Fibroblast of gingiva (primary cell): ENCODE data around the gene CEBPG.

Experiments
- DNase-seq: peaks from one replicate; pipeline ENCODE4 v3.0.0-alpha.2; 2011; ENCODE audit warnings: low read depth

The CEBPG gene

DNA sequence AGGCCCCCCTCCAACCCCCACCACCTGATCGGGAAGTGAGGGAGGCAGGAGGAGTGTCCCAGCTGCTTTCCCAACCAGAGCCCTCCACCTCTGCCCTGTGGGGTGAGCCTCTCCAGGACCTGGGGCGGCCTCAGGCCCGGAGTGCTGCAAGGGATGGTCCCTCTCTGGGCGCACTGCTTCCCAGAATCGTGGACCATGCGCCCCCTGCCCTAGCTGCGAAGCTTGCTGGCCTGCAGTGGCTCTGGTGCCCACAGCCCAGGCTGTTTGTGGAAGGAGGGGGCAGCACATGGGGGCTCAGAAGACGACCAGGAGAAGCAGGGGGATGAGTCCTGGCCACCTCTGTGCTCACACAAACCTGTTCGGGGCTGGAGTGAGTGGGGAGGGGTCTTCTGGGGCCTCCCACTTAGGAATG is 33.6 kb downstream of the CEBPG start:
- no peak for DNase-seq

DNA sequence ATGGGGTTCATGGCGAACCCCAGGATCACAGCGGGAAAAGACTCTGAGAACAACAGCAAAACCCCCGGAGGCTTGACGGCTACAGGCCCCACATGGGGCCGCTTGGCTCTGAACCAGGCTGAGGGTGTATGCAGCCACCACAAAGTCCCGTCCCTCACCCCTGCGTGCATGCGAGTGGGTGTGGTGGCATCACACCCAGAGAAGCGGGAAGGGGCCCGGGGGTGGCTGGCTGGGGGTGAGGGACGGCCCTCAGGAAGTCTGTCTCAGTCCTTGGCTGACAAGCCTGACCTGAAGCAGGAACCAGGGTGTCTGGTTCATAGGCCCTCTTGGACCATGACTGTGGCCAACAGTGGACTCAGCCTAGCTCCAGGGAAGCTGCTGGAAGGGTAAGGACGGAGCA is 34.2 kb downstream of the CEBPG start:
- no peak for DNase-seq

DNA sequence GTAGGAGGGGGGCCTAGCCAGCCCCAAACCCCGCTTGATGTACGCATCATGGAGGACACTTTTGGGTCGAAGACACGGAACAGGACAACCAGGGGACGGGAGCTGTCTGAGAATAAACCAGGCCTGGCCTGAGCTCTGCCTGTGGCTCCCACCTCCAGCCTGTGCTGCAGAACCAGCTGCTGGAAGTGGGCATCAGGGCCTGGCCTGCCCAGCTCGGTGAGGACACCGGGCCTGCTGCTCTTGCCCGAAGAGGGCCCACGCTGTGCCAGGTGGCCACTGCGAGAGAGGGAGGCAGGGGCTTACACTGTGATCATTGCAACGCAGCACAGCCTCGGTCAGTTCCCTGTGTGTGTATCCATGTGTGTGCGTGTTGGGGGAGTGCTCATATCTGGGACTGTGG is 34.6 kb downstream of the CEBPG start:
- no peak for DNase-seq

DNA sequence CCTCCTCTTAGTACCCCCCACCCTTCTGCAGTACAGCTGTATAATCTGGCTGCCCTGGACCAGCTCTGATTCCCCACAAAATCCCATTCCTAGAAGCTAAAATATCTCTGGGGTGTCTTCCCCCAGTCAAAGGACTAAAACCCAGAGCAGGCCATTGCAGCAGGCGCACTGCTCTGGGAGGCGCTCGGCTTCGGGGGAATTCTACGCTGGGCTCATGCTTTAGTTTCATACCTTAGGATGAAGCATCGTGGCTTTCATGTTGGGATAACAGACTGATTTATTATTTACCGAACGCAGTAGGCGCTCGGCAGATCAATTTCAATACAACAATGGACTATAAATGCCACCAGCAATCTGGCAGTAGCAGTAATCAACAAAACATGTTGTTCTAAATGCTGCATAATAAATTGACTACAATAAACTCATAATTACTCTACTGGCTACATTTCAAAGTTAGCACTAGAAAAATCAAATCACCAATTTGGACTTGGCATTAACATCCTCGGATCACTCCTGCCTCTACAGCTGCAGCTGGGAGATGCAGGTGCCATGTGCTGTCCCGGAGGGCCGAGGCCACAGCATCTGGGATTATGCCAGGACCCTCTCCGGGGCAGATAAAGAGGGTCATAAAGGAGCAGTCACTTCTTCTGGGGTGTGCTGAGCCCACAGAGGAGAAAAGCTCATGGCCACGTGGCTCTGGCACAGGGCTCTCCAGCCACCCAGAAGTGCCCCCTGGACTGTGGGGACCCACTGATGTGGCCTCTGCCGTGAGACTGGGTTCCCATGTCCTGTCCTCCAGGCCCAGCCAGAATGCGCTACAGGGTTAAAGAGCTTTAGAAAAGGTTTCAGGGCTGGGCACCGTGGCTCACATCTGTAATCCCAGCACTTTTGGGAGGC is 35.3 kb downstream of the CEBPG start:
- no peak for DNase-seq

DNA sequence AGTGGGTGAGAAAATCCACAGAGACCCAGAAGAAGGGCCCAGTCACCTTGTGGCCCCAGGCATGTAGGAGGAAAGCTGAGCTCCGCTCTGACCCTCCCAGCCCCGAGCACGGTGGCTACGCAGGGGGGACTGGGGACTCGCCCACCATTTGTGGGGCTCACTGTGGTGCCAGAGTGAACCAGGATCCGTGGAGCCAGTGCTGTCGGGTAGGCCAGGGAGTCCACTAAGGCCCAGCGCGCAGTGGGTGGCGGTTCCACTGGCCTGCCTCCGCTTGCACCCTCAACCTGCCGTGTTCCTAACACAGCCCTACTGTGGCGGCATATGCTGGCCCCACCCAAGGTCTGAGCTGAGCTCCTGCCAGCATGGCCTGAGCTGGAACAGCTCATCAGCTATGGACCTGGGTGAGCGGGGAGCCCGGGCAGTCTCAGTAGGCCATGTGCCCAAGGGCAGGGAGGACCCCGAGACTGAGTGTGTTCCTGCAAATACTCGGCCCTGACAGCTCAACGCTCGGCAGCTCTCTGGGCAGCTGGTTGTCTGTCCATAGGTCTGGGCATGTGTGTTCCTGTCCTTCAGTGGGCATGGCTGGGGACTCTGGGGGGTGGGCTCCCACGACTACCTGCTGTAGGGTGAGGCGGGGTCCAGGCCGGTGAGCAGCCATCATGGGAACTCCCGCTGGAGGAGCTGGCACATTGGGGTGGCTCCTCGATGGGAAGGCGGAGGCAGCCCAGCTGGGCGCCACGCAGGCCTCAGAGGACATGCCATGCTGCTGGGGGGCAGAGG is 36.6 kb downstream of the CEBPG start:
- no peak for DNase-seq

DNA sequence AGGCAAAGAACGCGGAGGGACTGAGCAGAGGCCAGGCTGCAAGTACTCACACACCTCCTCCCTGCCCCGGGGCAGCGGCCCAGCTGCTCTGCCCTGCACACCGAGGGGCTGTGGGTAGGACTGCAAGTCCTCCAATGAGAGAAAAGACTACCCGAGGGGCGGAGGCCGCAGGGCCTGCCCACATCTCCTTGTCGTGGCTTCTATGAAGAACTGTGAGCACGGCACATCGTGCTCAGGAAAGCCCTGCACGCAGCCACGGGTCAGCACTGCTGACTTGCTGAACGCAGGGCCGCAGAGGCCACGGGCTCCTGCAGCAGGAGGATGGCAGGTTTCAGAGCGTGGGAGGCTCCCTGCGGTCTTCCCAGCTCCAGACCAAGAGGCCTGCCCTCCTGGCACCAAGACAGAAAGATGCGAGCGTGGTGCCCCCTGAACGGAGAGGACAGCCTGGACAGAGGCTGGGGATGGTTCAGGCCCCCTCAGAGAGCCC is 37.4 kb downstream of the CEBPG start:
- no peak for DNase-seq

DNA sequence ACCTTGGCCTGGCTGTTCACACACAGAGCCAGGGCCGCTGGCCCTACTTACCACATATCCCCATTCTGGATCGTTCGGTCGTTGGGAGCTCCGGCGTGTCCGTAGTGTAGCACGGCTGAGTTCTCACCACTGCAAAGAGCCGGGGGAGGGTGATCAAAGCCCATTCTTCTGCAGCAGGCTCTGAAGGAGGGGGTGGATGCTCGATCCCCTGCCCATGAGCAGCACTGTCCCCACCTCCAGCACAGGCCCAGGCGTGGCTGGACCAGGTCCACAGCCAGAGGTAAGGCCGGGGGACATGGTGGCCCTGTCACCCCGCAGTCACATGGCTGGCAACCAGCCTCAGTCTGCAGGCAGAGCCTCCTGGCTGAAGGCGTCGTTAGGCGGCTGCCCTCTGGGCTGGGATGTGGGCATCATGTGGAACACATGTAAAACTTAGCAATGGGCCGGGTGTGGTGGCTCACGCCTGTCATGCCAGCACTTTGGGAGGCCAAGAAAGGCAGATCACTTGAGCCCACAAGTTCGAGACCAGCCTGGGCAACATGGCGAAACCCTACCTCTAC is 38.2 kb downstream of the CEBPG start:
- no peak for DNase-seq

DNA sequence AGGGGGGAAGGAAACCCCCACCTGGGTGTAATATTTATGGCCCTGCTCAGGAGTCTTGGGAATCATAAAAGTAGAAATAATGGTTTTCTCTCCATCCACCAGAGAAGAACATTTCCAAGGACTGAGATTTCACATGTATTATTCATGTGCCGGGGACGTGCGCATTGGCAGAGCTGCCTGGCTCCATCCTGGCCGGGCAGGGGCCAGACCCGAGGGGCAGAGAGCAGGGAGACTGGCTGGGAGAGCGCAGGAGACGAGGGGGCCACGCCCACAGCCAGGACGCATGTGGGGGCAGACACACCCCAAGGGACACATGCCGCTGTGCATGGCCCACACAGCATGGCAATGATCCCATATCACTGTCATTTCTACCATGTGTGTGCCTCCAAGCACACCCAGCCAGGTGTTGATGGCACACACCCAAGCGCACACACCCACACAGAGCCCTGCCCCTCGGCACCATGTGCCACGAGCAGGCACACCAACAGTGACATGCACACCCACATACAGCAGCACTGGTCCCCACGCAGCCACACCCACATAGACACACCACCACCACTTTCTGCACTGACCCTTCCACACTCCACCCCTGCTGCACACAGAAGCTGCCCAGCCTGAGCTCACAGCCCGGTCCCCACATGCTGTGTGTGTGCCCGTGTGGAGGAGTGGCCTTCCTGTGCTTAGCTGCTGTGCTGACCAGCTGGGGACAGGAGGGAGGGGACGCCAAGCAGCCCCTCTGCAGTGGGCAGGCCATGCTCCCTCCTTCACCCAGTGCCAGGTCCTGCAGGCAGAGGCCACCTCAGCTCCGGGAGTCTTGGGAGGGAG is 39.3 kb downstream of the CEBPG start:
- no peak for DNase-seq

DNA sequence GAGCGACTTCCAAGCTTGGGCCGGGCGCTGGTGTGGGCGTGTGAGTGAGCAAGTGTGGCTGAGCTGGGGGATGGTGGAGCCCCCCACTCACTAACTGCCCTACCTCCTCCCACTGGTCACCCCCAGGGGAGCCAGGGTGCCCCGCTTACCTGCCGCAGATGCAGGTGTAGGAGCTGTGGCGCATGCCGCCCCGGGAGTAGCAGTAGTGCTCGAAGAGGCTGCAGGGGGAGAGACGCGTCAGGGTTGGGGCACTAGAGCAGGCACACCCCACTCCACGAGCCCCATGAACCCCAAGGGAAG is 39.9 kb downstream of the CEBPG start:
- no peak for DNase-seq

DNA sequence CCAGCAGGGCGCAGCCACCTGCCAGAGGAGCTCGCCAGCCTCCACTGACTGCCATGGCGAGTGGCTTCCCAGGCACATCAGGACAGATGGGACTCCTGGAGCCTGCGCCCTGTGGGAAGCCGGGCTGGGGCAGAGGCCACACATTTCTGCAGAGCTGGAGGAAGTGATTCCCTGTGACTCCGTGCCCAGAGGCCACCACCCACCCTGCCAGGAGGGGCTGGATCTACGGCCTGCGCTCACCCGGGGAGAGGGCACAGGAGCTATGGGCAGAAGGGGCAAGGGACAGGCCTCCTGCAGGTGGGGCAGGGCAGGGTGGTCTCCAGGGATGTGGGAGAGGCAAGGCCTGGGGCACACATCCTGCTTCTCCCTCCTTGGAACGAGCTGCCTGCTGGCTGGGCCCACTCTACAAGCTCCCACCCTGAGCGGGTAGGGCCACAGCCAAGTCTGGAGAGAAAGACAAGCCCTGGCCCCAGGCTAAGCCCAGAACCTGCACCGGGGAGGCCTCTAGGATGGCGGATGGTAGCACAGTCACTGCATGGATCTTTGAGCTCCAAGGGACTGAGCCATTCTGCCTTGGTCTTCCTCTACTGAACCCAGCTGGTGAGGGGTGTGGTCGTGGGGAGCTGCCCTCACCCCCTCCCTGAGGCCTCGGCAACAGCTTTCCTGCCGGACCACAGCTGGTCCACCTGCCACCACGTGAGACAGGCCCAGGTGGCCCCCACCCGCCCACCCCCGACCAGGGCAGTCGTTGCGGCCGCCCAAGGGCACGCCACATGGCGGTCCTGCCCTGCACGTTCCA is 40.6 kb downstream of the CEBPG start:
- DNase-seq = no peak

DNA sequence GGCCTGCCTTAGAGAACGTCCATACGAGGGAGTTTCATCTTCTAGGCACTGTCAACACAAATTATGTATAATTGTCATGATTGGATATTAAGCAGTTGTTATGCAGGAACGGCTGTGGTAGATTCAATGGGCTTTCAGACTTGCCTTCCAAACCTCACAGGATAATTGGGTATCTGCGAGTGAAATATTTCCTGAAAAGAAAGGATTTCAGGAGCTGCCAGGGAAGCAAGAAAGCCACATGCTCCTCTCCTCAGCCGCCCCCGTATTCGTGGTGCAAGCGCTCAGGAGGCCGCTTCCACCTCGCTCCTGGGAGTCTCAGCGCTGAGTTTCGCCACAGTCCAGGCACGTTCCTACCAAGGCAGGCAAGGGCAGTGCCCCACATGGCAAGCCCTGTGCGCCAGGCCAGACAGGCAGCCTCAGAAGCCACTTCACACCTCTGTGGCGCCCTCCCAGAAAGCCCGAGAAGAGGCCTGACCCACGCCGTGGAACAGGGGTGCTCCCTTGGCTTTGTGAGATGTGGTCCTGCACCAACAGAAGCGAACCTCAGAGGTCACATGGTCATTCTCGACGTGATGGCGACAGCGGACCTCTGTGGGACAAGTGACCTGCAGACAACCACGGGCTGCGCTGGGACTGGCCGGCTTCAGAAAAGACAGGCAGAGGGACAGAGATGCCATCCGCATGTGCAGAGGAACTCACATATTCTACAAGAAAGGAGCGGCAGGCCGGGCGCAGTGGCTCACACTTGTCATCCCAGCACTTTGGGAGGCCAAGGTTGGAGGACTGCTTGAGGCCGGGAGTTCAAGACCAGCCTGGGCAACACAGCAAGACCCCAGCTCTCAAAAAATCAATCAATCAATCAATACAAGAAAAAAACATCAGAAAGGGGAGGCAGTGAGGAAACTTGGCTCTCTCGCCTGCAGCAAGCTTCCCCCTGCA is 41.4 kb downstream of the CEBPG start:
- DNase-seq = no peak

DNA sequence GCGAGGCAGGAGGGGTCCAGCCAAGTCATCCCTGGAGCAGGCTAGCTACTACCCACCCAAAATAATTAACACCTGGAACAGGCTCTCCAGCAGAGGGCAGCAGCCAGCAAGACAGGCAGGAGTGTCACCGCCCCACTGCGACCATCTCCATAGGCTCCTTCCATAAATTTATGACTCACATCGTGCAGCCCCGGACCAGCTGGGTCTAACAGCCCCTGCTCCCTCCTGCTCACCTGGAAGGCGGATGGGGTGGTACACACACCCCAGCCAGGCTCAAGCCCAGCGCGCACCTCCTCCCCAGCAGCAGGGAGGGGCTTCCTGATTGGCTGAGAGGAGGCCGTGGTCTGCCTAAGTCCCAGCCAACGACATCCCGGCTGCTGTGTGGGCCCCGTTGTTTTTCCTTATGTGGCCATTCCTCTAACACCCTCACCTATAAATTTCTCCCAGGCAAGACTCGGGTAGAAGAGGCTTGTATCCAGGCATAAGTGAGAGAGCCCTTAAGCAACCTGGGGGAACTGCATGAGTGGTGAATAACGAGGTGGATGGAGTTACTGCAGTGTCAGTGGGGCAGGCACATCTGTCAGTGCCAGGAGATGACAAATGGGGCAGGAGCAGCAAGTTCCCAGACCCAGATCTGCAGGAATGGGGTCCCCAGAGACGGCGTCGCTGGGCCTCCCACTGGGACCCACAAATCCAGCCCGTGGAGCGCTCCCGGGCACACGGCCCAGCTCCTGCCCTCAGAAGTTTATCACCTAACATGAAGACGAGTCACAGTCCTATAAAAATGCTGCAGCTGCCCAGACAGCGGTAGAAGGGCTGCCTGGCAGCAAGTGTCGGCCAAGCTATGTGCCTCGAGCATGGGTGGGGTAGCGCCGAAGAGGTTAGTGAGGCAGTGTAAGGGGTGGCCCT is 43.1 kb downstream of the CEBPG start:
- DNase-seq = peak; percentile 23

DNA sequence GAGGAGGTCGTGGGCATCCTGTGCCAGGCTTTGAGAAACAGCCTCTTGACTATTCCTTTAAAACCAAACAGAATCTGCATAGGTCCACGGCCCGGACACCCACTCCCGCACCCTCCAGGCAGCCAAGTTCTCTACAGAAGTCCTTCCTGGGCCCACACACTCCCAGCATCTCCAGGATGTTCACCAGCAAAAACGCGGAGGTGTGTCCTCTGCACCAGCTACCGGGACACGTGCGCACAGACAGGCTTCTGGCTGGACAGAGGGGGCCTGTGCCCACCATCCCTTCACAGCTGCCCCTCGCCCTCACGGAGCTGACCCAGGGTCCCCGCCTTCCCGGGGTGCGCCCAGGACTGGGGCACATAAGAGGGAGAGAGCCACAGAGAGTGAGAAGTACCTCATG is 44.2 kb downstream of the CEBPG start:
- no peak for DNase-seq

DNA sequence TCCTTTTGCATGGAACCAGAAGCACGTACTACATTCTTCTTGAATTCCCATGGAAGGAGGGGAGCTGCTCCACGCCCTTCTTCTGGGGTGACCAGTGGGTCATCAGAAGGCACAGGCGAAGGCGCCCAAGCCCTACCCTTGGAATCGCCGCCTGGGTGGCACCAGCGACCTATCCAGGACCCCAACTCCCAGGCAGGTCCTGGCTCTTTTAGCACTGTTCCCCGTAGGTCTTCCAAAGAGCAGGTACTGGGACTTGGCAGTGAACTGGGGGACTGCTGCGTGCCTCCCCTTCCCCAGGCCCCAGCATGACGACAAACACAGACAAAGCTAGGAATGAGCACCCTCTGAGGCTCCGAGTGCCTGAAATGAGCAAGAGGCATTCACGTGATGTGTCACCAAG is 45.0 kb downstream of the CEBPG start:
- DNase-seq = no peak

DNA sequence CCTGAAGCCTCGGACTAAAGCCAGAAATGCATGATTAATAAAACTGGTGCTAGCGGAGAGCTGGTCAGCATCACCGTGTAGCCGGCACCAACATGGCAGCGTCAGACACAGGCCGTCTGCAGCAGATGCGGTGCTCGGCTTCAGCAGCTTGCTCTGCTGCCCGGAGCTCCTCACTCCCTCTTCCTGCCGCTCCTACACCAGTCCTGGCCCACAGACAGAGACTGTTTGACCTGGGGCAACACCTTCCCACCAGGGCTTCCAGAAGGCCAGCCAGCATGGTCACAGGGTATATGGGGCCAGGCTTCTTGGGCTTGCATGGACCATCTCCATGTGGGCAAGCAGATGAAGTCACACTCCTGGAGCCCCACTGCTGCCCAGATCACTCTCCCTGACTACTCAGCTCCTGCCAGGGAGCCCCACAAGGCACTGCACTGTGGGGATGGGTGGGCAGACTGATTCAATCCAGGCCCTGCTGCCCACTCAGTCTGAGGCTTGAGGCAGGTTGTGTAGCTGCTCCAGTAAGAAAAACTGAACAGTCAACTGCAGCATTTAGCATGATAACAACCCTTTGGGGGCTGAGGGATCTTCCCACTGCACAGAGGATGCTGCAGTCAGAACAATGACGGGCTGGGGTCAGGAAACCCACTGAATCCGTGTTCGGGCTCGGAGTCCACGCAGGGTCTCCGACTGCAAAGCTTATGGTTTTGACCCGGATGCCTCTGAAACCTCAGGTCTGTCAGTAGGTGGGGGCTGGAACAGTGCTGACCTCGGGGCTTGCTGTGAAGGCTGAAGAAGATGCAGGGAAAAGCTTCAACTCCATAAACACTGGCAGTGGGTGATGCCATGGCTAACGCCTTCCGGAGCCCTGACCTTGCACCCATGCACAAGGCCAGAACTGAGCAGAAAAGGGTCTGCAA is 45.6 kb downstream of the CEBPG start:
- DNase-seq = no peak

DNA sequence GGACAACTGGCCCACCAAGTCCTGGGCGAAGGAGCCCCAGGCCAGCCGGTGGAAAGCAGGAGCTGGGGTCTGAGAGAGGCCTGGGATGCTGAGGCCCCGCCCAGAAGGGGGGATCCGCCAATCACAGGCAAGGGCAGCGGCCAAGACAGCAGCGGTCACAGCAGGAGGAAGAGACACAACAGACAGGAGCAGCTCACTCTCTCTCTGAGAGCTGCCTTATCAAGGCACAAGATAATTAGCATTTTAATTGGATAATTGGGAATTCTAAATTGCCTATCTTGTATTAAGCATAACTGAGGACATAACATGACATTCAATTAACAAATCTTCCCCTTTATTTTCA is 46.2 kb downstream of the CEBPG start:
- DNase-seq = no peak

DNA sequence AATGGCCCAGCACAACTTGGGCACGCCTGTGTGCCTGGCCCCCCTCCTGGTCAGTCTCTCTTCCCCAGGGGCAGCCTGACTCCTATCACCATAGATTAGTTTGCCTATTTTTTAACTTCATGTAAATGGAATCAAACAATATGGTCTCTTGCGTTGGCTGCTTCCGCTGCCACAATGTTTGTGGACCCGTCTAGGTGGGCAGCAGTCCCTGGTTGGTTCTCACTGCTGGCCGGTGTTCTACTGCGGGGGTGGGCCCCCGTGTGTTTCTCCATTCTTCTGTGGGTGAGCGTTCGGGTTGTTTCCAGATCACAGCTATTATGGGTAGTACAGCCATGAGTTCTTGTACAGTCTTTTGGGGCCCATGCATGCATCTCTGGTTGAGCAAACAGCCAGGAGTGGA is 47.3 kb downstream of the CEBPG start:
- DNase-seq = no peak

DNA sequence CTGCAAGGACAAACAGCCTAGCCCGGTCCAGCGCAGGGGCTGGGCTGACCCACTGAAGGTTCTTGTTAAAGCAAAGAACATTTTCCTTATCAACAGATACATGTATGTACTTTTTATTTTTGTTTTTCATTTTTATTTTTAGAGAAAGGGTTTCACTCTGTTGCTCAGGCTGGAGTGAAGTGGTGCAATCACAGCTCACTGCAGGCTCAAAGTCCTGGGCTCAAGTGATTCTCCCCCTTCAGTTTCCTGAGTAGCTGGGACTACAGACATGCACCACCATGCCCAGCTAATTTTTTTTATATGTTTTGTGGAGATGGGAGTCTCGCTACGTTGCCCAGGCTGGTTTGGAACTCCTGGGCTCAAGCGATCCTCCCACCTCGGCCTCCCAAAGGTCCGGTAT is 47.9 kb downstream of the CEBPG start:
- DNase-seq = no peak
